ENCODE results near the gene RNU6-1.

RNU6-1 gene

GRCh38 chr15:67839929-67840748 lies at the start of gene RNU6-1:
Gene RNU6-1, minus strand, starts transcription at chr15:67840045.
- DNase-seq: peak; percentile 45 to 96 (median 88)

- DNase-seq: no peak
These were observed 47.9 kb upstream of the RNU6-1 start for GRCh38 chr15:67887776-67888175.

GRCh38 chr15:67885861-67886260 lies 46.0 kb upstream of the RNU6-1 start:
- no peak for DNase-seq

GRCh38 chr15:67885175-67885523 lies 45.3 kb upstream of the RNU6-1 start:
- no peak for DNase-seq

- peak in 55 of 58 donors; percentile 23 to 92 (median 62) for DNase-seq
These were observed 44.8 kb upstream of the RNU6-1 start for GRCh38 chr15:67884514-67885174.

- no peak for DNase-seq
These were observed 44.2 kb upstream of the RNU6-1 start for GRCh38 chr15:67884009-67884408.

- peak in 1 of 58 donors; percentile 8 for DNase-seq
These were observed 43.5 kb upstream of the RNU6-1 start for GRCh38 chr15:67883234-67883773.

- no peak for DNase-seq
These were observed 42.8 kb upstream of the RNU6-1 start for GRCh38 chr15:67882487-67883233.

- no peak for DNase-seq
These were observed 40.9 kb upstream of the RNU6-1 start for GRCh38 chr15:67880651-67881182.

GRCh38 chr15:67879440-67880129 lies 39.7 kb upstream of the RNU6-1 start:
- DNase-seq: no peak

- no peak for DNase-seq
These were observed 38.9 kb upstream of the RNU6-1 start for GRCh38 chr15:67878712-67879206.

- no peak for DNase-seq
These were observed 33.9 kb upstream of the RNU6-1 start for GRCh38 chr15:67873777-67874176.

GRCh38 chr15:67870868-67871408 lies 31.1 kb upstream of the RNU6-1 start:
- no peak for DNase-seq

- DNase-seq: no peak
These were observed 29.9 kb upstream of the RNU6-1 start for GRCh38 chr15:67869701-67870100.

- no peak for DNase-seq
These were observed 25.9 kb upstream of the RNU6-1 start for GRCh38 chr15:67865766-67866165.

GRCh38 chr15:67865331-67865730 lies 25.5 kb upstream of the RNU6-1 start:
- DNase-seq: no peak

GRCh38 chr15:67863442-67863987 lies 23.7 kb upstream of the RNU6-1 start:
- DNase-seq: peak in 57 of 58 donors; percentile 15 to 78 (median 56)

- DNase-seq: no peak
These were observed 23.1 kb upstream of the RNU6-1 start for GRCh38 chr15:67862750-67863441.

- no peak for DNase-seq
These were observed 22.1 kb upstream of the RNU6-1 start for GRCh38 chr15:67861983-67862382.
